GM23338 (cell line): ENCODE results near the gene FAM83C.

Experiments used
- CREB1 ChIP-seq: fragments of 250-450 bp; sonication (Bioruptor Pico); IDR thresholded peaks from 2 replicates; pipeline ENCODE4 v1.5.0; 2020; ENCODE audit warnings: low read depth, mild to moderate bottlenecking, moderate library complexity
- ETS1 ChIP-seq: IDR thresholded peaks from 2 replicates; pipeline ENCODE4 v1.6.1; 2016; ENCODE audit warnings: antibody characterized with exemption
- EZH2 ChIP-seq: fragments of 200-600 bp; sonication (generic); IDR thresholded peaks from one replicate; pipeline ENCODE4 v1.8.0; 2017; ENCODE audit warnings: antibody characterized with exemption, mild to moderate bottlenecking, low read depth; ENCODE audit not compliant: unreplicated experiment
- EZH2phosphoT487 ChIP-seq: fragments of 200-600 bp; sonication (generic); IDR thresholded peaks from one replicate; pipeline ENCODE4 v1.8.1; 2018; ENCODE audit warnings: antibody characterized with exemption; ENCODE audit not compliant: unreplicated experiment
- JUNB ChIP-seq: IDR thresholded peaks from one replicate; pipeline ENCODE4 v1.6.1; 2016; ENCODE audit warnings: antibody characterized with exemption; ENCODE audit not compliant: unreplicated experiment
- POLR2AphosphoS5 ChIP-seq: IDR thresholded peaks from 2 replicates; pipeline ENCODE4 v1.6.1; 2016; ENCODE audit warnings: antibody characterized with exemption, low read depth
- STAT1 ChIP-seq: IDR thresholded peaks from one replicate; pipeline ENCODE4 v1.6.1; 2016; ENCODE audit warnings: antibody characterized with exemption; ENCODE audit not compliant: unreplicated experiment
- TF ChIP-seq, protein P1 (sequence below), 2 experiments: fragments of 200-600 bp in 1 of 2; sonication (generic) in 1 of 2; conservative IDR thresholded peaks; 2 replicates each; pipeline versions ENCODE4 v1.5.1 to v1.6.1; 2016 to 2017; ENCODE audit warnings: antibody characterized with exemption in 2 of 2, low read depth in 2 of 2, mild to moderate bottlenecking in 2 of 2, moderate library complexity in 1 of 2
- TF ChIP-seq, protein P2 (sequence below): IDR thresholded peaks from one replicate; pipeline ENCODE4 v1.6.1; 2018; ENCODE audit warnings: antibody characterized with exemption; ENCODE audit not compliant: unreplicated experiment

DNA sequence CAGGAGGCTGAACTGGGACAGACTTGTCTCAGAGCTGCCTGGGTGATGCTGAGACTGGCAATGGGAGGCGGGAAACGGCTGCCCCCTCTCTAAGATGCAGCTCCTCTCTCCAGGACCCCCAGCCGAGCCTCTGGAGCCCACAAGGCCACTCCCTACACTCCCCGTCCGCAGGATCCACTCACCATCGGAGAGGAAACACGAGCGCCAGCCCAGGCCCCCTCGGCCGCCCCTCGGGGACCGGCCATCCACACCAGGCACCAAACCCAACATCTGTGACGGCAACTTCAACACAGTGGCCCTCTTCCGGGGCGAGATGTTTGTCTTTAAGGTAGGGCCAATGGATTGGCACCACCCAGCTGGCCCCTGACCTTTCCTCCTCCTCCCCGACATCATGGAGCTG is 25.1 kb downstream of the FAM83C start:
- TF ChIP-seq EZH2 (no peak), POLR2AphosphoS5 (no peak), STAT1 (no peak), ETS1 (no peak), CREB1 (CRISPR knock-in tag) (no peak), JUNB (no peak), EZH2phosphoT487 (no peak)
- TF ChIP-seq, protein P1, sequence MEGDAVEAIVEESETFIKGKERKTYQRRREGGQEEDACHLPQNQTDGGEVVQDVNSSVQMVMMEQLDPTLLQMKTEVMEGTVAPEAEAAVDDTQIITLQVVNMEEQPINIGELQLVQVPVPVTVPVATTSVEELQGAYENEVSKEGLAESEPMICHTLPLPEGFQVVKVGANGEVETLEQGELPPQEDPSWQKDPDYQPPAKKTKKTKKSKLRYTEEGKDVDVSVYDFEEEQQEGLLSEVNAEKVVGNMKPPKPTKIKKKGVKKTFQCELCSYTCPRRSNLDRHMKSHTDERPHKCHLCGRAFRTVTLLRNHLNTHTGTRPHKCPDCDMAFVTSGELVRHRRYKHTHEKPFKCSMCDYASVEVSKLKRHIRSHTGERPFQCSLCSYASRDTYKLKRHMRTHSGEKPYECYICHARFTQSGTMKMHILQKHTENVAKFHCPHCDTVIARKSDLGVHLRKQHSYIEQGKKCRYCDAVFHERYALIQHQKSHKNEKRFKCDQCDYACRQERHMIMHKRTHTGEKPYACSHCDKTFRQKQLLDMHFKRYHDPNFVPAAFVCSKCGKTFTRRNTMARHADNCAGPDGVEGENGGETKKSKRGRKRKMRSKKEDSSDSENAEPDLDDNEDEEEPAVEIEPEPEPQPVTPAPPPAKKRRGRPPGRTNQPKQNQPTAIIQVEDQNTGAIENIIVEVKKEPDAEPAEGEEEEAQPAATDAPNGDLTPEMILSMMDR (conservative IDR thresholded peaks at IDR 0.05; ENCODE audit: low read depth in 2 of 2), result no peak
- TF ChIP-seq, protein P2, sequence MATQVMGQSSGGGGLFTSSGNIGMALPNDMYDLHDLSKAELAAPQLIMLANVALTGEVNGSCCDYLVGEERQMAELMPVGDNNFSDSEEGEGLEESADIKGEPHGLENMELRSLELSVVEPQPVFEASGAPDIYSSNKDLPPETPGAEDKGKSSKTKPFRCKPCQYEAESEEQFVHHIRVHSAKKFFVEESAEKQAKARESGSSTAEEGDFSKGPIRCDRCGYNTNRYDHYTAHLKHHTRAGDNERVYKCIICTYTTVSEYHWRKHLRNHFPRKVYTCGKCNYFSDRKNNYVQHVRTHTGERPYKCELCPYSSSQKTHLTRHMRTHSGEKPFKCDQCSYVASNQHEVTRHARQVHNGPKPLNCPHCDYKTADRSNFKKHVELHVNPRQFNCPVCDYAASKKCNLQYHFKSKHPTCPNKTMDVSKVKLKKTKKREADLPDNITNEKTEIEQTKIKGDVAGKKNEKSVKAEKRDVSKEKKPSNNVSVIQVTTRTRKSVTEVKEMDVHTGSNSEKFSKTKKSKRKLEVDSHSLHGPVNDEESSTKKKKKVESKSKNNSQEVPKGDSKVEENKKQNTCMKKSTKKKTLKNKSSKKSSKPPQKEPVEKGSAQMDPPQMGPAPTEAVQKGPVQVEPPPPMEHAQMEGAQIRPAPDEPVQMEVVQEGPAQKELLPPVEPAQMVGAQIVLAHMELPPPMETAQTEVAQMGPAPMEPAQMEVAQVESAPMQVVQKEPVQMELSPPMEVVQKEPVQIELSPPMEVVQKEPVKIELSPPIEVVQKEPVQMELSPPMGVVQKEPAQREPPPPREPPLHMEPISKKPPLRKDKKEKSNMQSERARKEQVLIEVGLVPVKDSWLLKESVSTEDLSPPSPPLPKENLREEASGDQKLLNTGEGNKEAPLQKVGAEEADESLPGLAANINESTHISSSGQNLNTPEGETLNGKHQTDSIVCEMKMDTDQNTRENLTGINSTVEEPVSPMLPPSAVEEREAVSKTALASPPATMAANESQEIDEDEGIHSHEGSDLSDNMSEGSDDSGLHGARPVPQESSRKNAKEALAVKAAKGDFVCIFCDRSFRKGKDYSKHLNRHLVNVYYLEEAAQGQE, result no peak
